ENCODE measurements around the gene PLIN5. TPM values are rescaled to one million over a fixed set of nuclear protein-coding genes. Genes with fewer than 3 reads are reported as not detected.

PLIN5 gene
- polyA plus RNA-seq, 1 donor (not counting 4 experiments of a cell fraction or from before 2014, with no cell fraction given) = not detected

- Histone ChIP-seq H3K27me3 (ENCODE audit: control insufficient read depth, extremely low read depth, insufficient read depth, low read length) (no peaks in the 10 kb centered on the region), H3K9me1 (ENCODE audit: control insufficient read depth, extremely low read depth, insufficient read depth, low read length) (no peaks in the 10 kb centered on the region), H3K4me1 (ENCODE audit: control insufficient read depth, extremely low read depth, insufficient read depth, low read length) (peaks cover 8% of the 10 kb centered on the region), H3K4me3 (ENCODE audit: control insufficient read depth in 2 of 3, extremely low read depth in 1 of 3, insufficient read depth in 2 of 3, low read depth in 1 of 3, low read length in 3 of 3) (peak overlapping the region; percentile 76 to 97 (median 88)), H3K4me2 (ENCODE audit: control insufficient read depth, extremely low read depth, insufficient read depth, low read depth, low read length) (peak overlapping the region; percentile 87), H3K27ac (ENCODE audit: control insufficient read depth, insufficient read depth, low read length) (peak overlapping the region; percentile 36), H2AFZ (ENCODE audit: control insufficient read depth, low read length) (no peak overlapping the region), H3K36me3 (ENCODE audit: control insufficient read depth in 2 of 2, extremely low read depth in 1 of 2, insufficient read depth in 2 of 2, low read length in 2 of 2) (peaks cover 2 to 15% of the 10 kb centered on the region in 2 experiments), H3K9ac (ENCODE audit: control insufficient read depth, extremely low read depth, insufficient read depth, low read length) (peak overlapping the region; percentile 81), H3K9me3 (ENCODE audit: control insufficient read depth, low read depth, low read length) (no peaks in the 10 kb centered on the region), H3K79me2 (ENCODE audit: control insufficient read depth, insufficient read depth, low read length) (peaks cover 27% of the 10 kb centered on the region), H4K20me1 (ENCODE audit: control insufficient read depth, extremely low read depth, insufficient read depth, low read length) (no peaks in the 10 kb centered on the region)
- no peak for FAIRE-seq
- no peak for DNase-seq (ENCODE audit: low read depth, low spot score)
- dilution Hi-C loops (cut with MboI; ENCODE audit: extremely low pct_ligation_motif_present, low sequenced_read_pairs) = no loop called here
- TF ChIP-seq CTCF (optimal IDR thresholded peaks at IDR 0.05 in 1 of 3, IDR thresholded peaks at IDR 0.05 in 1 of 3, conservative IDR thresholded peaks at IDR 0.05 in 1 of 3; ENCODE audit: extremely low read depth in 1 of 3, insufficient read depth in 2 of 3, low read length in 3 of 3) = no peak
These were observed 61.8 kb downstream of the PLIN5 start for GRCh38 chr19:4473011-4473762.

Other genes starting within 250 kb of the PLIN5 start
- gene TMIGD2, start 232.8 kb downstream of the PLIN5 start, polyA plus RNA-seq = not detected in 3 replicates
- gene FSD1, start 230.6 kb downstream of the PLIN5 start, polyA plus RNA-seq = 0.35 to 1.8 TPM (median 0.49 TPM) in 3 replicates
- gene STAP2, start 196.4 kb downstream of the PLIN5 start, polyA plus RNA-seq = 53.8 to 80.5 TPM (median 60.0 TPM) in 3 replicates
- 4.2 to 4.7 TPM (median 4.6 TPM) in 3 replicates for gene MPND, start 191.7 kb downstream of the PLIN5 start, polyA plus RNA-seq
- gene SH3GL1, start 134.7 kb downstream of the PLIN5 start, polyA plus RNA-seq = 47.4 to 61.0 TPM (median 52.7 TPM) in 3 replicates
- 5.2 to 12.5 TPM (median 10.6 TPM) in 3 replicates for gene CHAF1A, start 132.6 kb downstream of the PLIN5 start, polyA plus RNA-seq
- 36.4 to 63.1 TPM (median 48.2 TPM) in 3 replicates for gene UBXN6, start 77.4 kb downstream of the PLIN5 start, polyA plus RNA-seq
- gene HDGFL2, start 62.9 kb downstream of the PLIN5 start, polyA plus RNA-seq = 19.5 to 22.0 TPM (median 21.6 TPM) in 3 replicates
- 0.01 TPM in 1 of 3 replicates, not detected in the others for gene PLIN4, start 16.7 kb downstream of the PLIN5 start, polyA plus RNA-seq
- gene LRG1, start 4.8 kb upstream of the PLIN5 start, polyA plus RNA-seq = 1.2 to 3.5 TPM (median 1.3 TPM) in 3 replicates
- 0.41 to 1.1 TPM (median 1.1 TPM) in 3 replicates for gene SEMA6B, start 24.5 kb upstream of the PLIN5 start, polyA plus RNA-seq
- 2.5 to 5.1 TPM (median 4.7 TPM) in 3 replicates for gene TNFAIP8L1, start 104.3 kb upstream of the PLIN5 start, polyA plus RNA-seq
- 80.3 to 141 TPM (median 85.9 TPM) in 3 replicates for gene MYDGF, start 135.1 kb upstream of the PLIN5 start, polyA plus RNA-seq
- gene DPP9, start 188.6 kb upstream of the PLIN5 start, polyA plus RNA-seq = 17.1 to 23.3 TPM (median 19.2 TPM) in 3 replicates

Data from keratinocyte (primary cell).